H1 (cell line): ENCODE data around the gene BTBD18. TPM values are rescaled to one million over a fixed set of nuclear protein-coding genes. Genes with fewer than 3 reads are reported as not detected.

Experiments used
- CTCF ChIA-PET: fragments of 300-600 bp; sonication (Branson Sonifier 250); formaldehyde crosslinking; loops from one replicate; lab custom pipeline; 2021; ENCODE audit not compliant: partially characterized antibody; lab: Charles Lee
- POLR2A ChIA-PET: fragments of 300-600 bp; sonication (Branson Sonifier 250); formaldehyde crosslinking; loops from one replicate; lab custom pipeline; 2021; ENCODE audit warnings: inconsistent platforms; ENCODE audit not compliant: partially characterized antibody; lab: Charles Lee
- DNase-seq, 2 experiments: peaks; one replicate each; pipeline versions ENCODE4 v3.0.0 to v3.0.0-alpha.2; 2010 to 2022; ENCODE audit warnings: low spot score in 2 of 2, low read depth in 1 of 2, mixed read lengths in 1 of 2
- FAIRE-seq: peaks from 2 replicates; lab custom pipeline; 2011; peaks lifted over from hg19 to GRCh38; lab: Jason Lieb, UNC
- H2AFZ ChIP-seq: 2 replicates; pipeline ENCODE4 v1.8.1; 2012; ENCODE audit warnings: low read length, inconsistent platforms
- H2AK5ac ChIP-seq: 2 replicates; pipeline ENCODE4 v1.6.1; 2013; ENCODE audit warnings: low read depth, low read length
- H2BK120ac ChIP-seq: replicated peaks from 2 replicates; pipeline ENCODE3; 2013; ENCODE audit warnings: low read depth, low read length, inconsistent platforms
- H2BK12ac ChIP-seq: 2 replicates; pipeline ENCODE4 v1.6.1; 2013; ENCODE audit warnings: low read depth, low read length
- H2BK15ac ChIP-seq: 2 replicates; pipeline ENCODE4 v1.6.1; 2013; ENCODE audit warnings: low read length
- H2BK20ac ChIP-seq: 2 replicates; pipeline ENCODE4 v1.6.1; 2013; ENCODE audit warnings: low read length
- H2BK5ac ChIP-seq: 2 replicates; pipeline ENCODE4 v1.6.1; 2013; ENCODE audit warnings: low read depth, low read length
- H3K14ac ChIP-seq: 2 replicates; pipeline ENCODE4 v1.6.1; 2013; ENCODE audit warnings: inconsistent platforms; ENCODE audit not compliant: insufficient read length
- H3K18ac ChIP-seq: 2 replicates; pipeline ENCODE4 v1.6.1; 2013; ENCODE audit warnings: low read length; ENCODE audit errors: extremely low read depth
- H3K23ac ChIP-seq: 2 replicates; pipeline ENCODE4 v1.6.1; 2013; ENCODE audit warnings: inconsistent platforms; ENCODE audit not compliant: insufficient read length
- H3K23me2 ChIP-seq: 2 replicates; pipeline ENCODE4 v1.6.1; 2013; ENCODE audit warnings: low read depth, low read length
- H3K27ac ChIP-seq: 2 replicates; pipeline ENCODE4 v1.6.1; 2011; ENCODE audit warnings: low read depth, low read length, inconsistent platforms
- H3K27me3 ChIP-seq, 4 experiments: replicated peaks in 1 of 4; 1 replicate in 1 of 4; 2 replicates in 3 of 4; pipeline versions ENCODE4 v1.6.1 to v1.8.1; 2011 to 2013; ENCODE audit warnings: low read length in 3 of 4, mild to moderate bottlenecking in 3 of 4, inconsistent platforms in 2 of 4, mixed read lengths in 2 of 4, moderate library complexity in 1 of 4; ENCODE audit not compliant: control insufficient read depth in 3 of 4, insufficient read depth in 3 of 4; ENCODE audit errors: extremely low read depth in 1 of 4
- H3K36me3 ChIP-seq, 4 experiments: 2 replicates each; pipeline versions ENCODE4 v1.6.1 to v1.8.1; 2011 to 2013; ENCODE audit warnings: mild to moderate bottlenecking in 4 of 4, low read length in 3 of 4, moderate library complexity in 2 of 4, control low read depth in 1 of 4, inconsistent platforms in 1 of 4; ENCODE audit not compliant: insufficient read depth in 4 of 4, control insufficient read depth in 2 of 4
- H3K4ac ChIP-seq: replicated peaks from 2 replicates; pipeline ENCODE3; 2013; ENCODE audit warnings: low read length, low read depth, mixed read lengths, inconsistent platforms; ENCODE audit not compliant: insufficient read length
- H3K4me1 ChIP-seq, 4 experiments: replicated peaks in 1 of 4; 1 replicate in 1 of 4; 2 replicates in 3 of 4; pipeline versions ENCODE4 v1.6.1 to v1.8.1; 2011 to 2013; ENCODE audit warnings: low read length in 3 of 4, inconsistent platforms in 2 of 4, mixed read lengths in 1 of 4; ENCODE audit not compliant: insufficient read depth in 4 of 4, control insufficient read depth in 3 of 4
- H3K4me2 ChIP-seq, 2 experiments: 2 replicates each; pipeline versions ENCODE4 v1.6.1 to v1.8.1; 2011 to 2013; ENCODE audit warnings: low read depth in 2 of 2, low read length in 2 of 2, control low read depth in 1 of 2, inconsistent platforms in 1 of 2, mild to moderate bottlenecking in 1 of 2; ENCODE audit not compliant: insufficient read depth in 1 of 2
- H3K4me3 ChIP-seq, 4 experiments: fragments of 200-600, 300-600 bp in 1 of 4; sonication (generic), shearing (Covaris generic), sonication (Bioruptor Twin) in 1 of 4; 2 replicates each; pipeline versions ENCODE4 v1.5.1 to v1.8.1; 2011 to 2016; ENCODE audit warnings: low read length in 4 of 4, low read depth in 3 of 4, control low read depth in 2 of 4, inconsistent platforms in 2 of 4, mild to moderate bottlenecking in 2 of 4, mixed read lengths in 1 of 4, moderate library complexity in 1 of 4; ENCODE audit not compliant: insufficient read depth in 2 of 4; ENCODE audit errors: extremely low read depth in 1 of 4
- H3K56ac ChIP-seq: replicated peaks from 2 replicates; pipeline ENCODE3; 2013; ENCODE audit warnings: low read depth, mild to moderate bottlenecking, mixed read lengths, low read length, inconsistent platforms; ENCODE audit not compliant: insufficient read length
- H3K79me1 ChIP-seq: 2 replicates; pipeline ENCODE4 v1.6.1; 2013; ENCODE audit warnings: low read depth, low read length, control low read depth
- H3K79me2 ChIP-seq, 2 experiments: 2 replicates each; pipeline versions ENCODE4 v1.6.1 to v1.8.1; 2012 to 2013; ENCODE audit warnings: low read length in 2 of 2, mild to moderate bottlenecking in 2 of 2, inconsistent platforms in 1 of 2; ENCODE audit not compliant: insufficient read depth in 2 of 2, control insufficient read depth in 1 of 2
- H3K9ac ChIP-seq, 4 experiments: replicated peaks in 1 of 4; 1 replicate in 1 of 4; 2 replicates in 3 of 4; pipeline versions ENCODE4 v1.6.1 to v1.8.1; 2011 to 2013; ENCODE audit warnings: low read depth in 3 of 4, low read length in 3 of 4, control low read depth in 2 of 4, mild to moderate bottlenecking in 2 of 4, moderate library complexity in 2 of 4, inconsistent platforms in 1 of 4; ENCODE audit errors: extremely low read depth in 1 of 4
- H3K9me3 ChIP-seq, 2 experiments: 2 replicates each; pipeline versions ENCODE4 v1.6.1 to v1.8.1; 2012 to 2013; ENCODE audit warnings: mild to moderate bottlenecking in 2 of 2, moderate library complexity in 2 of 2, control low read depth in 1 of 2, inconsistent platforms in 1 of 2, low read depth in 1 of 2, low read length in 1 of 2, mixed read lengths in 1 of 2; ENCODE audit not compliant: insufficient read depth in 2 of 2
- H4K20me1 ChIP-seq, 2 experiments: replicated peaks in 1 of 2; 2 replicates each; pipeline versions ENCODE3 to v1.8.1; 2011 to 2013; ENCODE audit warnings: inconsistent platforms in 2 of 2, low read length in 2 of 2, mild to moderate bottlenecking in 1 of 2; ENCODE audit not compliant: insufficient read depth in 2 of 2, control insufficient read depth in 1 of 2
- H4K5ac ChIP-seq: 2 replicates; pipeline ENCODE4 v1.6.1; 2013; ENCODE audit warnings: low read length, low read depth, mixed read lengths, inconsistent platforms; ENCODE audit not compliant: insufficient read length
- H4K8ac ChIP-seq: 2 replicates; pipeline ENCODE4 v1.8.0; 2013; ENCODE audit warnings: mild to moderate bottlenecking, moderate library complexity, low read length, inconsistent platforms; ENCODE audit not compliant: insufficient read depth; ENCODE audit errors: extremely low read depth
- H4K91ac ChIP-seq: replicated peaks from 2 replicates; pipeline ENCODE3; 2013; ENCODE audit warnings: low read length, mixed read lengths, inconsistent platforms; ENCODE audit not compliant: insufficient read length
- BACH1 ChIP-seq: IDR thresholded peaks from 2 replicates; pipeline ENCODE4 v1.6.1; 2012; ENCODE audit warnings: low read length, improper control_type of control experiment
- CEBPB ChIP-seq: IDR thresholded peaks from 2 replicates; pipeline ENCODE4 v1.6.1; 2012; ENCODE audit warnings: low read depth, low read length
- CTBP2 ChIP-seq: IDR thresholded peaks from 2 replicates; pipeline ENCODE4 v1.7.0; 2011; ENCODE audit warnings: borderline replicate concordance, mild to moderate bottlenecking, moderate library complexity, mixed read lengths, low read length; ENCODE audit not compliant: insufficient read depth, insufficient read length
- EGR1 ChIP-seq: IDR thresholded peaks from 2 replicates; pipeline ENCODE4 v1.6.1; 2011; ENCODE audit warnings: low read depth, low read length, borderline replicate concordance
- GABPA ChIP-seq: IDR thresholded peaks from 2 replicates; pipeline ENCODE4 v1.6.1; 2011; ENCODE audit warnings: mild to moderate bottlenecking, low read length, moderate library complexity, borderline replicate concordance; ENCODE audit not compliant: insufficient read depth
- HDAC2 ChIP-seq, 2 experiments: fragments of 300-600 bp in 1 of 2; sonication (generic) in 1 of 2; IDR thresholded peaks; 2 replicates each; pipeline ENCODE4 v1.6.1; 2011 to 2012; ENCODE audit warnings: low read depth in 2 of 2, low read length in 2 of 2, mild to moderate bottlenecking in 2 of 2, moderate library complexity in 2 of 2, borderline replicate concordance in 1 of 2, inconsistent platforms in 1 of 2
- KDM5A ChIP-seq: fragments of 200-600 bp; IDR thresholded peaks from 2 replicates; pipeline ENCODE4 v1.7.1; 2012; ENCODE audit warnings: mild to moderate bottlenecking, low read length, inconsistent platforms, mixed read lengths
- MAFK ChIP-seq: IDR thresholded peaks from 2 replicates; pipeline ENCODE4 v1.6.1; 2012; ENCODE audit warnings: low read depth, mild to moderate bottlenecking, improper control_type of control experiment, low read length
- POU5F1 ChIP-seq: IDR thresholded peaks from 2 replicates; pipeline ENCODE4 v1.6.1; 2011; ENCODE audit warnings: low read depth, mild to moderate bottlenecking, low read length, moderate library complexity
- SP1 ChIP-seq: IDR thresholded peaks from 2 replicates; pipeline ENCODE4 v1.6.1; 2011; ENCODE audit warnings: low read depth, low read length
- TBP ChIP-seq: IDR thresholded peaks from 2 replicates; pipeline ENCODE4 v1.6.1; 2011; ENCODE audit warnings: low read depth, low read length, improper control_type of control experiment
- YY1 ChIP-seq: IDR thresholded peaks from 2 replicates; pipeline ENCODE4 v1.6.1; 2011; ENCODE audit warnings: low read depth, mild to moderate bottlenecking, low read length
- WGBS, 2 experiments: shearing (Covaris generic) in 1 of 2; methylation state at CpG; one replicate each; pipeline versions ENCODE4 v1.1.6 to v1.1.7; 2013 to 2015; ENCODE audit warnings: low lambda C conversion rate in 2 of 2, mixed read lengths in 2 of 2, inconsistent platforms in 1 of 2, low coverage in 1 of 2, missing lambda C conversion rate in 1 of 2; ENCODE audit not compliant: insufficient replicate concordance in 2 of 2, insufficient coverage in 1 of 2, insufficient read length in 1 of 2; ENCODE audit errors: extremely low coverage in 1 of 2, missing lambda C conversion rate in 1 of 2; 5-methylcytosine and 5-hydroxymethylcytosine counted together
- polyA plus RNA-seq, 7 experiments: library from polyadenylated mRNA; depleted of rRNA in 3 of 7; stranded (reverse) in 5 of 7; unstranded in 2 of 7; fragments of >200 nt in 5 of 7; fragments of 200-250 nt in 2 of 7; gene quantifications; 1 replicate in 5 of 7; 2 replicates in 1 of 7; 4 replicates in 1 of 7; pipeline versions ENCODE4 v1.2.1 to v1.2.3, GENCODE V29; 2011 to 2013; ENCODE audit warnings: missing spikeins in 2 of 7, mixed read lengths in 2 of 7
- total RNA-seq: library from RNA; stranded (reverse); fragmentation: NEBNext Ultra II Directional; extraction: Animal tissue kit (Norgen Biotek cat#: 25700); gene quantifications from 2 replicates; pipeline ENCODE4 v1.2.1, GENCODE V29; 2021
- TF ChIP-seq, protein P1 (sequence below): IDR thresholded peaks from 2 replicates; pipeline ENCODE4 v1.6.1; 2012; ENCODE audit warnings: inconsistent platforms

BTBD18 gene
- total and polyA plus RNA-seq, 2 of the 8 experiments (the other 6 are each of a cell fraction or from before 2014, with no cell fraction given), result 0.03 TPM; not detected in 1

DNA sequence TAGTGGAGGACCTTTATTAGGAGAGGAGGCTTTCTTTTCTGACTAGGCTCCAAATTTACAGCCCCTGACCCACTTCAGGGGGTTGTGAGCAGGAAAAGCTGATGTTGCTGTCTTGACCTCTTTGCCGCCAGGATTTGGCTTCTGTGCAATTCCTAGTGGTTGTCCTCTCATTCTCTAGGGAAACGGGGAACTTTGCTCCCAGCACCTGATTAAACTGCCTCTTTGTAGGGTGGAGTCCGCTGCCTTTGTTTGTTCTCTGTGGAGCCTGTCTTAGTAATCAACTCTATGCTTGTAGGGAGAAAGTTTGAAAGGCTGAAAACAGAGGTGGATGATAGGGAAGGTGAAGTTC, 26.3 kb upstream of the BTBD18 start:
- 46% methylated on average over 3 of the region's 3 CpGs; no CpG with 5 or more reads in 1 of the 2 experiments for WGBS, 2 experiments
- Histone ChIP-seq H4K5ac (peak overlapping the region; percentile 9), H3K27ac (peak overlapping the region; percentile 89), H3K18ac (peak overlapping the region; percentile 44), H3K9me3 (no peaks in the 10 kb centered on the region), H3K14ac (no peak overlapping the region), H3K4me2 (peak overlapping the region; percentile 55 to 63), H2BK20ac (no peak overlapping the region), H3K36me3 (no peaks in the 10 kb centered on the region), H3K56ac (peak overlapping the region; percentile 7), H2BK120ac (no peak overlapping the region), H2BK15ac (no peak overlapping the region), H3K79me2 (peaks cover 35 to 95% of the 10 kb centered on the region in 2 experiments), H3K79me1 (peaks cover 6% of the 10 kb centered on the region), H3K4ac (no peak overlapping the region), H3K27me3 (no peaks in the 10 kb centered on the region), H2AFZ (no peak overlapping the region), H4K91ac (peak overlapping the region; percentile 9), H2BK12ac (peak overlapping the region; percentile 91), H4K8ac (peak overlapping the region; percentile 23; the same call in 1 of the 2 replicates), H4K20me1 (peaks cover 3 to 15% of the 10 kb centered on the region in 2 experiments), H2BK5ac (peak overlapping the region; percentile 86), H3K23me2 (no peaks in the 10 kb centered on the region), H3K9ac (peak overlapping the region in 3 of 4 experiments; percentile 56 to 64 (median 59); a peak in 6 of 7 replicates), H3K4me3 (peak overlapping the region in 3 of 4 experiments; percentile 5 to 39 (median 16); a peak in 4 of 8 replicates), H3K4me1 (peaks cover 23 to 44% (median 38%) of the 10 kb centered on the region in 4 experiments), H2AK5ac (peak overlapping the region; percentile 53), H3K23ac (no peak overlapping the region)
- CTCF ChIA-PET, result interaction anchor here (0.6 to 9.6 kb wide), 6 partner anchors 9 to 26 kb away, joined by 4 to 86 read pairs (median 11); partner anchors contain the start of genes BTBD18 and CTNND1
- POLR2A ChIA-PET, result interaction anchor here (0.5 to 14.4 kb wide), 16 partner anchors 8 to 799 kb away, joined by 3 to 329 read pairs (median 6); partner anchors contain the start of genes BTBD18, CTNND1 and SELENOH
- FAIRE-seq, result no peak
- DNase-seq, result no peak
- TF ChIP-seq KDM5A (no peak), BACH1 (no peak), TBP (no peak), GABPA (no peak), CEBPB (no peak), MAFK (no peak), EGR1 (no peak), HDAC2 (IDR thresholded peaks at IDR 0.05; ENCODE audit: borderline replicate concordance in 1 of 2, low read depth in 2 of 2, low read length in 2 of 2) (no peak), YY1 (no peak), POU5F1 (no peak), CTBP2 (no peak), SP1 (no peak)
- TF ChIP-seq, protein P1, sequence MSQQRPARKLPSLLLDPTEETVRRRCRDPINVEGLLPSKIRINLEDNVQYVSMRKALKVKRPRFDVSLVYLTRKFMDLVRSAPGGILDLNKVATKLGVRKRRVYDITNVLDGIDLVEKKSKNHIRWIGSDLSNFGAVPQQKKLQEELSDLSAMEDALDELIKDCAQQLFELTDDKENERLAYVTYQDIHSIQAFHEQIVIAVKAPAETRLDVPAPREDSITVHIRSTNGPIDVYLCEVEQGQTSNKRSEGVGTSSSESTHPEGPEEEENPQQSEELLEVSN, result no peak
